ENCODE measurements around the gene NAP1L1.
"Not testable (repeated sequence)": the region's sequence is repeated elsewhere in the genome, so short reads cannot be mapped to it uniquely, and the experiment has no call there.

NAP1L1 gene

GRCh38 chr12:75990189-75990912 lies 94.1 kb downstream of the NAP1L1 start:
- H3K27ac ChIP-seq (ENCODE audit: insufficient read depth, low read depth, low read length, poor library complexity, severe bottlenecking) = no peak overlapping the region
- 92 to 93% methylated on average over 3 to 4 of the region's 4 CpGs for WGBS, 2 experiments
- H3K4me3 ChIP-seq (ENCODE audit: insufficient read depth, low read depth, low read length) = no peak overlapping the region
- no peaks in the 10 kb centered on the region for H3K9me3 ChIP-seq (ENCODE audit: control insufficient read depth, low read length)
- no peaks in the 10 kb centered on the region for H3K27me3 ChIP-seq (ENCODE audit: control insufficient read depth, insufficient read depth, low read length, poor library complexity, severe bottlenecking)
- H3K4me1 ChIP-seq (ENCODE audit: control insufficient read depth, insufficient read depth, low read length) = no peaks in the 10 kb centered on the region
- H3K36me3 ChIP-seq (ENCODE audit: control insufficient read depth, insufficient read depth, low read length) = no peaks in the 10 kb centered on the region

- H3K36me3 ChIP-seq (ENCODE audit: control insufficient read depth, insufficient read depth, low read length); H3K4me1 ChIP-seq (ENCODE audit: control insufficient read depth, insufficient read depth, low read length); H3K4me3 ChIP-seq (ENCODE audit: insufficient read depth, low read depth, low read length); H3K27ac ChIP-seq (ENCODE audit: insufficient read depth, low read depth, low read length, poor library complexity, severe bottlenecking); H3K9me3 ChIP-seq (ENCODE audit: control insufficient read depth, low read length); H3K27me3 ChIP-seq (ENCODE audit: control insufficient read depth, insufficient read depth, low read length, poor library complexity, severe bottlenecking): not testable (repeated sequence)
- WGBS, 2 experiments = 50% methylated on average over 1 of the region's 1 CpG; no CpG with 5 or more reads in 1 of the 2 experiments
Observed at GRCh38 chr12:75987709-75988108, 96.8 kb downstream of the NAP1L1 start.
